ENCODE results near the gene ZNF431. TPM values are rescaled to one million over a fixed set of nuclear protein-coding genes. Genes with fewer than 3 reads are reported as not detected.

The ZNF431 gene
- total RNA-seq, 1 donor from 2014 or later: 35.4 TPM

DNA sequence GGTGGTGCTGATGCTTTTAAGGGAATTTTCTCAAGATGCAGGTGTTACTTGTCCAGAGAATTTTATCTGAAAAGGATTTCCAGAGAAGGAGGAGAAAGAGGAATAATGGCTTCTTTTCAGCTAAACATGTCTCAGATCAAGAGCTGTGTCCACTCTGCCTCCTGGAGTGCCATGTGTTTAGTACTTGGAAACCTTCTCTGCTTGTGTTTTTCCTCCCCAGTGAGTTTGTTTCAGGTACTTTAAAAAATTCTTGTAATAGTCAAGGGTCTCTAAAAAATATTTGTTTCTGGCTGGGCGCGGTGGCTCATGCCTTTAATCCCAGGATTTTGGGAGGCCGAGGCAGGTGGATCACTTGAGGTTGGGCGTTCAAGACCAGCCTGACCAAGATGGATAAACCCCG, 22.7 kb downstream of the ZNF431 start:
- Histone ChIP-seq H2AFZ (replicated peaks) (no peak overlapping the region), H3K9me3 (ENCODE audit: low read depth) (no peaks in the 10 kb centered on the region), H3K4me3 (no peak overlapping the region), H4K20me1 (ENCODE audit: low read depth) (no peaks in the 10 kb centered on the region), H3K27me3 (no peaks in the 10 kb centered on the region), H3K9ac (no peak overlapping the region), H3F3A (ENCODE audit: low read depth) (no peaks in the 10 kb centered on the region), H3K79me2 (ENCODE audit: low read depth) (peaks cover 77% of the 10 kb centered on the region), H3K4me1 (no peaks in the 10 kb centered on the region), H3K4me2 (no peak overlapping the region), H3K36me3 (no peaks in the 10 kb centered on the region), H3K27ac (no peak overlapping the region)
- no peak overlapping the region for H3K4me3 Mint-ChIP-seq
- H3K9me3 Mint-ChIP-seq: peaks cover 61% of the 10 kb centered on the region
- DNase-seq (ENCODE audit: low spot score): no peak
- H3K27ac Mint-ChIP-seq: no peak overlapping the region
- TF ChIP-seq EZH2phosphoT487 (IDR thresholded peaks at IDR 0.05) (no peak), EZH2 (IDR thresholded peaks at IDR 0.05) (no peak)
- TF ChIP-seq, protein P1, sequence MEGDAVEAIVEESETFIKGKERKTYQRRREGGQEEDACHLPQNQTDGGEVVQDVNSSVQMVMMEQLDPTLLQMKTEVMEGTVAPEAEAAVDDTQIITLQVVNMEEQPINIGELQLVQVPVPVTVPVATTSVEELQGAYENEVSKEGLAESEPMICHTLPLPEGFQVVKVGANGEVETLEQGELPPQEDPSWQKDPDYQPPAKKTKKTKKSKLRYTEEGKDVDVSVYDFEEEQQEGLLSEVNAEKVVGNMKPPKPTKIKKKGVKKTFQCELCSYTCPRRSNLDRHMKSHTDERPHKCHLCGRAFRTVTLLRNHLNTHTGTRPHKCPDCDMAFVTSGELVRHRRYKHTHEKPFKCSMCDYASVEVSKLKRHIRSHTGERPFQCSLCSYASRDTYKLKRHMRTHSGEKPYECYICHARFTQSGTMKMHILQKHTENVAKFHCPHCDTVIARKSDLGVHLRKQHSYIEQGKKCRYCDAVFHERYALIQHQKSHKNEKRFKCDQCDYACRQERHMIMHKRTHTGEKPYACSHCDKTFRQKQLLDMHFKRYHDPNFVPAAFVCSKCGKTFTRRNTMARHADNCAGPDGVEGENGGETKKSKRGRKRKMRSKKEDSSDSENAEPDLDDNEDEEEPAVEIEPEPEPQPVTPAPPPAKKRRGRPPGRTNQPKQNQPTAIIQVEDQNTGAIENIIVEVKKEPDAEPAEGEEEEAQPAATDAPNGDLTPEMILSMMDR (IDR thresholded peaks at IDR 0.05): no peak
- no peaks in the 10 kb centered on the region for H3K27me3 Mint-ChIP-seq (ENCODE audit: insufficient read depth, low read depth)
- peaks cover 70% of the 10 kb centered on the region for H3K36me3 Mint-ChIP-seq
- no peaks in the 10 kb centered on the region for H3K4me1 Mint-ChIP-seq

DNA sequence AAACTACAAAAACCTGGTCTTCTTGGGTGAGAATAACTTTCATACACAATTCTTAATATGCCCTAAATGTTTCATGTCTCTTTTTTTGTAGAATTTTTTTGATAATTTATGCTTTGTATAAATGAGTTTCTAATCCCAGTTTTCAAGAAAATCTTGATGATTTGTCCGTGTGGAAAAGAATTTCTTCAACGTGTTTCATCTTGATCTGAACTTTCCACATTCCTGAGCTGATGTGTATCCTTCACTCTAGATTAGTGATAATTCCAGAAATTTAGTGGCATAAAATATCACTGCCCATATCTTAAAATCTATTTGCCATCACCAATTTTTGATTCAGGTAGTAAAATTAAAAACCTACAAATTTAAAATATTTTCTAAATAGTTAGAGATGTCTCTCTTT, 24.6 kb downstream of the ZNF431 start:
- Histone ChIP-seq H3F3A (ENCODE audit: low read depth) (no peaks in the 10 kb centered on the region), H4K20me1 (ENCODE audit: low read depth) (no peaks in the 10 kb centered on the region), H3K79me2 (ENCODE audit: low read depth) (peaks cover 59% of the 10 kb centered on the region), H3K36me3 (no peaks in the 10 kb centered on the region), H3K9ac (no peak overlapping the region), H3K4me1 (no peaks in the 10 kb centered on the region), H2AFZ (replicated peaks) (no peak overlapping the region), H3K4me2 (no peak overlapping the region), H3K9me3 (ENCODE audit: low read depth) (no peaks in the 10 kb centered on the region), H3K27ac (no peak overlapping the region), H3K27me3 (no peaks in the 10 kb centered on the region), H3K4me3 (no peak overlapping the region)
- peaks cover 66% of the 10 kb centered on the region for H3K36me3 Mint-ChIP-seq
- TF ChIP-seq EZH2phosphoT487 (IDR thresholded peaks at IDR 0.05) (no peak), EZH2 (IDR thresholded peaks at IDR 0.05) (no peak)
- TF ChIP-seq, protein P1 (IDR thresholded peaks at IDR 0.05): no peak
- peaks cover 50% of the 10 kb centered on the region for H3K9me3 Mint-ChIP-seq
- H3K4me3 Mint-ChIP-seq: no peak overlapping the region
- no peaks in the 10 kb centered on the region for H3K27me3 Mint-ChIP-seq (ENCODE audit: insufficient read depth, low read depth)
- H3K27ac Mint-ChIP-seq: no peak overlapping the region
- no peak for DNase-seq (ENCODE audit: low spot score)
- no peaks in the 10 kb centered on the region for H3K4me1 Mint-ChIP-seq

DNA sequence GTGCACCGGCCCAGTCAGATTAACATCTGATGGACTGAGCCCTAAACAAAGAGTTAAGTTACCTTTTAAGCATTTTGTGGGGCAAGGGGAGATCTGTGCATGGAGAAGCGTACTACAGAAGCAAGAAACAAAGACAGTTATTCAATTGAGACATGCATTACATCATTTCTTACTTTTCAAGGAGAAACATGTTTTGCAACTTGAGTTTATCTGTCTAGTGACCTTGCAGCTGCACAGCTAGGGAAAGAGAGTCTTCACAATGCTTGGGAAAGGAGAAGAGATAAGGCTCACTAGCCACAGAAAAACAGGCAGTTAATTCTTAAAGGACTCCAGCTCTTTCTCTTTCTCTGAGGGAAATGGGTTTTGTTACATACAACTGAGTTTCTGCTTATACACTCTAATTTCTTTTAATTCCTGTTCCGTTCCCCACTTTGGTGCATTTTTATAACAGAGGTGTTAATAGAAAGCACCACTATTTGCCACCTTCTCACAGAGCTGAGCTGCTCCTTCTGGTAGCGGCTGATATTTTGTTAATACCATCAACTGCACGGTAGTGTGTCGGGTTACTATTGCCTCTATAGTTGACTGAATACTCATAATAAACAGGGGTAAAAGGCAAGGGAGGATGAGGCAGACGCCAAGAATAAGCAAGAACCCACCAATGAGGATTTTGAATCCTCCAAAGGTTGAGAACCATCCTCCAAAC, 55.9 kb downstream of the ZNF431 start:
- no peaks in the 10 kb centered on the region for H3K79me2 ChIP-seq (ENCODE audit: low read depth)
- Mint-ChIP-seq H3K4me3 (no peak overlapping the region), H3K9me3 (peaks cover 2% of the 10 kb centered on the region), H3K4me1 (no peaks in the 10 kb centered on the region), H3K27me3 (ENCODE audit: insufficient read depth, low read depth) (peaks cover 4% of the 10 kb centered on the region), H3K27ac (no peak overlapping the region), H3K36me3 (no peaks in the 10 kb centered on the region)
- no peak overlapping the region for H3K4me2 ChIP-seq
- TF ChIP-seq EZH2phosphoT487 (IDR thresholded peaks at IDR 0.05) (no peak), EZH2 (IDR thresholded peaks at IDR 0.05) (no peak)
- TF ChIP-seq, protein P1 (IDR thresholded peaks at IDR 0.05): no peak
- H2AFZ ChIP-seq (replicated peaks): no peak overlapping the region
- H3K27me3 ChIP-seq: no peaks in the 10 kb centered on the region
- H3K9me3 ChIP-seq (ENCODE audit: low read depth): no peaks in the 10 kb centered on the region
- no peak overlapping the region for H3K27ac ChIP-seq
- H4K20me1 ChIP-seq (ENCODE audit: low read depth): no peaks in the 10 kb centered on the region
- DNase-seq (ENCODE audit: low spot score): no peak
- H3K4me3 ChIP-seq: no peak overlapping the region
- H3K4me1 ChIP-seq: no peaks in the 10 kb centered on the region
- no peak overlapping the region for H3K9ac ChIP-seq
- no peaks in the 10 kb centered on the region for H3K36me3 ChIP-seq
- H3F3A ChIP-seq (ENCODE audit: low read depth): no peaks in the 10 kb centered on the region
